GM12872 (cell line): ENCODE data around the gene SUSD3.

Source experiments
- TF ChIP-seq, protein P1 (sequence below): IDR thresholded peaks from 3 replicates; pipeline ENCODE4 v1.5.1; 2011; ENCODE audit warnings: low read depth, mild to moderate bottlenecking, low read length, moderate library complexity; ENCODE audit not compliant: insufficient read depth

Gene SUSD3

DNA sequence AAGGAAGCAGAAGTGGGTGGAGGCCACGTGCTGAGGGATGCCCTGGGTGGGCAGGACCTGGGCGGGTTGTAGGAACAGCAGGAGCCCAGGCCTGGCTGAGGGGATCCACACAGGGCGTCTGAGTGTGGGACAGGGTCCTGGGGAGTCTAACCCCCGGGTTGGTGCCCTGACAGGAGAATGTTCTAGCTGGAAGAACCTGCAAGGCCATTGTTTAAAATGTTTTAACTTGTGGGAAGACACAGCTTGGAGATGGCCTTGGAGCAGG, 33.9 kb upstream of the SUSD3 start:
- TF ChIP-seq, protein P1, sequence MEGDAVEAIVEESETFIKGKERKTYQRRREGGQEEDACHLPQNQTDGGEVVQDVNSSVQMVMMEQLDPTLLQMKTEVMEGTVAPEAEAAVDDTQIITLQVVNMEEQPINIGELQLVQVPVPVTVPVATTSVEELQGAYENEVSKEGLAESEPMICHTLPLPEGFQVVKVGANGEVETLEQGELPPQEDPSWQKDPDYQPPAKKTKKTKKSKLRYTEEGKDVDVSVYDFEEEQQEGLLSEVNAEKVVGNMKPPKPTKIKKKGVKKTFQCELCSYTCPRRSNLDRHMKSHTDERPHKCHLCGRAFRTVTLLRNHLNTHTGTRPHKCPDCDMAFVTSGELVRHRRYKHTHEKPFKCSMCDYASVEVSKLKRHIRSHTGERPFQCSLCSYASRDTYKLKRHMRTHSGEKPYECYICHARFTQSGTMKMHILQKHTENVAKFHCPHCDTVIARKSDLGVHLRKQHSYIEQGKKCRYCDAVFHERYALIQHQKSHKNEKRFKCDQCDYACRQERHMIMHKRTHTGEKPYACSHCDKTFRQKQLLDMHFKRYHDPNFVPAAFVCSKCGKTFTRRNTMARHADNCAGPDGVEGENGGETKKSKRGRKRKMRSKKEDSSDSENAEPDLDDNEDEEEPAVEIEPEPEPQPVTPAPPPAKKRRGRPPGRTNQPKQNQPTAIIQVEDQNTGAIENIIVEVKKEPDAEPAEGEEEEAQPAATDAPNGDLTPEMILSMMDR: no peak

DNA sequence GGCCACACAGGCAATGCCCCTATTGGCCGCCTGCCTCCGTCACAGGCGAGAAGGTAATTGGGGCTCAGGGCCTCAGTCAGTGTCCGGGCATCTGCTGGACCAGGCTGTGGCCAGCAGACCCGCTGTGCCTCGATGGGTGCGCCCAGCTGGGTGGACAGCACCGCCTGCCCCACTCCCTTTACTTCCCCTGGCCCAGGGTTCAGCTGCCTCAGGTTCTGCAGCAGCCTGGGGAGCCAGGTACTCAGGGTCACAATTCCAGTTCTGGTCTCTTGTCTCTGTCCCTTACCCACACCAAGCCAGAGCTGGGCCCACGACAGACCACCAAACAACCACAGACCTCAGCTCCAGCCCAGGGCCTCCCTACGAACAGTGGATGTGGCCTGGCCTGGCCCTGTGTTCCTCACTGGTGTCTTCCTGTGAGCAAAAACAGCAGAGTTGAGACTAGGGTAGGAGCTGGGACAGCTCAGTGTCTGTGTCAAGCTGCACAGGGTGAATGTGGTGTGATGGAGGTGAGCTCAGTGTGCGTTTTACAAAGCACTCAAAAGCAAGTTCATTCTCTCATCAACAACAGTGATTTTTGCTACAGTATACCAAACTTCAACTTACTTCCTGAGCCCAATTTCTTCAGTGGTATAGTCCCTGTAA, 33.4 kb upstream of the SUSD3 start:
- TF ChIP-seq, protein P1: no peak

DNA sequence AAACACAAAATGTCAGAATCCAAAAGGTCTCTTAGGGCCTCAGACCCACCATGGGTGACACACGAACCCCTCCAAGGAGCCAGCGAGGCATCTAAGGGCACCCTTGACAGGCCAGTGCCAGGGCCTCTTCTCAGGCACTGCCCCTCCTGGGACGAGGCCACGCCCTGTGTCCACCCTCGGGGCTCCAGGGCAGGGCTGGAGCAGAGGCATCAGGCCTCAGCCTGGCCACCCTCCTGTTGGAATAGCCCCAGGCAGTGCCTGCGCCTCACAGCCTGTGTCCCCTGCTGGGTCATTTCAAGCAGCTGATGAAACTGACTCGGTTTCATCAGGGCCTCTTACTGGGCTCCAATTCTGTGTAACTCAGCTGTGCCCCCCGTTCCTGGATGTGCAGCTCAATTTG, 32.8 kb upstream of the SUSD3 start:
- TF ChIP-seq, protein P1: no peak

DNA sequence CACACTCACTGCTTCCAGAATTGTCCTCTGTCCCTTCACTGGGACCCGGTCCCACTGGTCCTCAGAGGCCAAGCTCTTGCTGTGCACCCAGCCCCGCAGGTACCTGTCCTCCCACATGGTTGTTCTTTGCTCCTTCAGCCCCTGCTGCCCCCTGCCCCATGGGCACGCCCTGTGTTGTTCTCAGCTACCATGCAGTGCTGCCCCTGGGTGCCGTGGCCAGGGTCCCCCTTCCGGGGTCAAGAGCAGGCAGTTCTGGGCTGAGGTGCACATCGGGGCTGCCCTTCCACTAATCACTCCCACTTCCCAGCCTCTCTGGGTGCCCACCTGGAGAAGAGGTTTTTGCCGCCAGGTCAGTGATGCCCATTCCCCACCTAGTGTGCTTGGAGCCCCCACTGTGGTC, 31.9 kb upstream of the SUSD3 start:
- TF ChIP-seq, protein P1: no peak

DNA sequence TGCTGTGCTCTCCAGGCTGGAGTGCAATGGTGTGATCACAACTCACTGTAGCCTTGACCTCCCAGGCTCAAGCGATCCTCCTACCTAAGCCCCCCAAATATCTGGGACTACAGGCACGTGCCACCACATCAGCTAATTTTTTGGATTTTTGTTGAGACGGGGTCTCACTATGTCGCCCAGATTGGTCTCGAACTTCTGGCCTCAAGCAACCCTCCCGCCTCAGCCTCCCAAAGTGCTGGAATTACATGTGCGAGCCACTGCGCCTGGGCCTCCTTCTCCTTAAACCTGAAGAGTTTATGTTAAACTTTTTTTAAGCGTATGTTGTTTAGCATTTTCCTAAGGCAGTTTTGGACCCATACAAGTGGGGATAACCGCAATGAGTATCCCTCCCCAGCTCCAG, 30.8 kb upstream of the SUSD3 start:
- TF ChIP-seq, protein P1: no peak

DNA sequence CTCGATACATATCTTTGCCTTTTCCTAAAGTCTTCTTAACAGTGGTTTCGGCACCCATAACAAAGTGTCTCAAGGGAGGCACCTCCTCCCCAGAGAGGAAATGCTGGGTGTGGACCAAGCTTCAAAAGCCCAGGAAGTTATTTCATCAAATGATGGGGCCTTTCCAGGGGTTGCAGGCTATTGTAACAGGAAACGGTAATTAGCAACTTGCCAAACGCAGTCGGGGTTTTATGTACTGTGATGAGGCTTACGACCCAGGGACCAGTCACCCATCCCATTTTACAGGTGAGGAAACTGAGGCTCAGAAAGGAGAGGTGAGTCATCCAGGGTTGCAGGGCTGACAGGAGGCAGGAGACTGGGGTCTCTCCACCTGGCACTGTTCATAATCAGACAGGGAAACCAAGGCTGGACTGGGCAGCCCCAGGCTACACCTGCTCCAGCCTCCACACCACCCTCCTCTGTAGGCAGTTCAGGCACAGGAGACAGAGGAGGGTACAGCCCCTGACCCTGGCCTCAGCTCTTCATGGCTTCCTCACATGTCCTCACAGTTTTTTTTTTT, 30.0 kb upstream of the SUSD3 start:
- TF ChIP-seq, protein P1: no peak

DNA sequence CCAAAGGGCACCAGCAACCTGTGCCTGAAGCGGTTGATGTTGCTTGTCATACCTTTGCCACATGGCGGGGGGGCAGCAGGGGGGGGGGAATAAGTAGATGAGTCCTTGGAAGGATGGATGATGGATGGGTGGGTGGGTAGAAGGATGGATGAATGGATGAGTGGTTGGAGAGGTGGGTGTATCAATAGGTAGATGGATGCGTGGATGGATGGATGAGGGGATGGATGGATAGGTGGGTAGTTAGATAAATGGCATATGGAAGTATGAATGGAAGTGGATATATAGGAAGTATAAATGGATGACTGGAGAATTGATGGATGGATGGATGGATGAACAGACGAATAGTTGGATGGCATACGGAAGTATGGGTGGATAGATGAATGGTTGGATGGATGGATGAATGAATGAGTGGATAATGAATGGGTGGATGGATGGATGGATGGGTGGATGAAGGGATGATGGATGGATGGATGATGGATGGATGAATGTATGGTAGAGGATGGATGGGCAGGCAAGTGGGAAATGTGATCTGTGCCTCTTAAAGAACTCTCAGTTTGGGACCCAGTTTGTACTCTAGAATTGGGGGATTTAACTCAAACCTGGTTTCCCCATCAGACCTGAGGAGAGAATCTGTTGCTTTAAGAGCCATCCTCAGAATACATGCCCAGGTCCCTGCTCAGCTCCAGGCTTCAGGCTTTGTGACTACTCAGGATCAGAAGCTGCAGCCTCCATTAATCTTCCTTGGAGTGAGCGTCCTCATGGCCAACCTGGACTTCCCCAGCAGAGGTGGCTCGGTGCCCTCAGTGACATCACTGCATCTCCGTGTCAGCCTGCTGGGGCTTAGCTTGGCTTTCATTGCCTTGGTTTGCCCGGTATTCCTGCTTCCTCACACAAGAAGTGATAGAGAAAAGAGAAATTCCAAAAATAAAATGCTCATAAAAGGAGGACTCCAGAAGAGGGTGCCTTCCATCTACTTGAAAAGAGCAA, 27.6 kb upstream of the SUSD3 start:
- TF ChIP-seq, protein P1: no peak
